ENCODE measurements around the gene EFNA4.
A peak's percentile ranks its signal among the peaks of the same experiment; 100 is the strongest.

Gene EFNA4

DNA sequence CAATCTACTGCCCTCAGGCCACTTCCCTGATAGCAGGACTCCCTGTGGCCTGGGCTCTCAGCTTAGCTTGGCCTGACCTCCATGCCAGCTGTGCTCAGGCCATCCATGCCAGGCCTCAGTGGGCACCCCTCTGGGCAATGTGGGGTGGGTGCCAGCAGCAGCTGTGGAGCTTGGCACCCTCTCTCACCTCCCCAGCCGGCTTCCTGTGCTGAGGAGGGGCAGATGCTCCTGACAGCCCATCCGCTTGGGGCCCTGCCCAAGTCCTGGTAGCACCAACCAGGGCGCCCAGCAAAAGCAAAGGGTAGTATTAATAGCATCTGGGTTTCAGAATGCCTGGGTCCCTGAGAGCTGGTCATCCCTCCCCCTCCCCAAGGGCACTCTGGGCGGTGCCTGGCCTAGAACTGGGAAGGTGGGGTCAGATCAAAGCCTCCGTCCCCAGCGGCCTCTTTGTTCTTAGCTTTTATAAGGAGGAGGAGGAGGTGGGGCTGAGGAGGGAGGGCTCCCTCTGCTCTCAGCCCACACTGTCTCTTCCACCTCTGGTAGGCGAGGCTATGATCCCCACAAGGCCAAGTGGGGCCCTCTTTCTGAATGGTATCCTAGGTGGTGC, 6.1 kb downstream of the EFNA4 start:
- TF ChIP-seq GATA3 (IDR thresholded peaks at IDR 0.05; ENCODE audit: low read depth, low read length): no peak
- no peak for TF ChIP-seq GATA2 (IDR thresholded peaks at IDR 0.05; ENCODE audit: low read depth, low read length)

DNA sequence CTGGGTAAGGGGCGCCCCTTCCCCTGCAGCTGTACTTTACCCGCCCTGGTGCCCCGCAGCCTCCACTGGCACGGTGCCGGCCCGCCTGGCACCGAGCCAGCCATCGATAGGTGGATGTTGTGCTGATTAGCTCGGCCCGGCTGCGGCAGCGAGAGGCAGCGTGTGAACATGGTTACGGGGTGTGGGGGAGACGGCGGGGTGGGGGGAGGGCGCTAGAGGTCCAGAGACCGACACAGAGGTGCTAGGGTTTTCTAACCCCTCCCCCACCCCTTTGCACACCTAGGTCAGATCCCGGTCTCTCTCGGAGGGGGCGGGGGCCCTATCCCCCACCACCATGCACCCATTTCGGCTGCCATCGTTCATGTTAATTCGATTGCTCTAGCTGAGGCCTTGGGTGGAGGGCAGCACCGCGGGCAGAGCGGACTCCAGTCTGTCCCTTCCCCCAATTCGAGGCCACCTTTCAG, 6.7 kb downstream of the EFNA4 start:
- TF ChIP-seq GATA3 (IDR thresholded peaks at IDR 0.05; ENCODE audit: low read depth, low read length): no peak
- no peak for TF ChIP-seq GATA2 (IDR thresholded peaks at IDR 0.05; ENCODE audit: low read depth, low read length)

GRCh38 chr1:155070721-155071569, 7.4 kb downstream of the EFNA4 start:
- TF ChIP-seq GATA2 (IDR thresholded peaks at IDR 0.05; ENCODE audit: low read depth, low read length) (peak; percentile 65; the same call in 1 of the 2 replicates), GATA3 (IDR thresholded peaks at IDR 0.05; ENCODE audit: low read depth, low read length) (no peak)

- TF ChIP-seq GATA3 (IDR thresholded peaks at IDR 0.05; ENCODE audit: low read depth, low read length) (no peak), GATA2 (IDR thresholded peaks at IDR 0.05; ENCODE audit: low read depth, low read length) (no peak)
These were observed 8.2 kb downstream of the EFNA4 start for GRCh38 chr1:155071701-155072100.

- TF ChIP-seq GATA3 (IDR thresholded peaks at IDR 0.05; ENCODE audit: low read depth, low read length): no peak
These were observed 9.2 kb downstream of the EFNA4 start for GRCh38 chr1:155072531-155073289.

DNA sequence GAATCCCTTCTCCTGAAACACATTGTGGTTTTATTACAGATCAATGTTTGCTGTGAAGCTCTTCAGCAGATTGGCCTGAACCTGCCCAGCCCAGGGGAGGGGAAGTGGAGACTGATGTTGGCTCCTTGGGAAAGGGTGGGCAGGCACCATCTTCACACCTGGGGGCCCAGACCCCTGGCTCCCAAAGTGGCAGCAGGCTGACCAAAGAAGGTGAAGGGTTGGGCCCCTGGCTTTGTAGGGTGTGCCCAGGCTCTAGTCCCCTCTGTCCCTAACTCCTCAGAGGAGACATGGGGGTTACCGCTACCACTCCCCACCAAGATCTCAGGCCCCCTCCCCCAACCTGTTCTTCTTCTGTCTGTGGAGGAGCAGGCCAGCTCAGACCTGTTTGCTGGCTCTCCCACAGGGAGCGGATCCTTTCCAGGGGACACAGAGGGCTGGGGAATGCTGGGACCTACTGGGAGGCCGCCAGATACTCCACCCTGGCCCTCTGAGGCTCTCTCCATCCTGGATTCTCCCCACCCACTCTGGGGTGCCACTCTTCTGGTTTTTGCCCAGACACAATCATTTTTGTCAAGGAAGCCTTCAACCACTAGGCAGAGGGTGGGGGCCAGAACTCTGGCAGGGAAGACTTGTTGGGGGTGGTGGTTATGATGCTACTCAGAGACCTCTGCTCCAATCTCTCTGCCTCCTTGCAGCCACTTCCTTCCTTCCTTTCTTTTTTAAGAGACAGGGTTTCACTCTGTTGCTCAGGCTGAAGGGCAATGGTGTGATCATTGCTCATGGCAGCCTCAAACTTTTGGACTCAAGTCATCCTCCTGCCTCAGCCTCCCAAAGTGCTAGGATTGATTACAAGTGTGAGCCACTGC, 10.1 kb downstream of the EFNA4 start:
- no peak for TF ChIP-seq GATA2 (IDR thresholded peaks at IDR 0.05; ENCODE audit: low read depth, low read length)
- TF ChIP-seq GATA3 (IDR thresholded peaks at IDR 0.05; ENCODE audit: low read depth, low read length): no peak

DNA sequence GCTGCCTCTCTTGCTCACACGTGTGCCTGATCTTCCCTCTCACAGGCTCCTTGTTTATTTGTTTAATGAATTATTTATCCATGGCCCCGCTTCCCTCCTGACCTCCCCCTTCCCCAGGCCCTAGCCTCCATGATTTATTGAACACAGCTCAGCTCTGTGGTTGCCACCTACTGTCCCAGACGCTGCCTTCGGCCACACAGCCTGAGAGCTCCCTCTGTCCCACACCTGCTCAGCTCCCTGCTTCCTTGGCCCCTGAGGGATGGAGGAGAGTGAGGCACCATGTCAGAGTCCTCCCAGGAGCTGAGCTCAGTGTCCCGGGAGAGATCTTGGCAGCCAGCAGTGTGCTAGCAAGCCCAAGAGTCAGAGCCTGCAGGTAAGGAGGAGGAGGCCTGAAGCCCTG, 12.0 kb downstream of the EFNA4 start:
- TF ChIP-seq GATA3 (IDR thresholded peaks at IDR 0.05; ENCODE audit: low read depth, low read length): no peak
- TF ChIP-seq GATA2 (IDR thresholded peaks at IDR 0.05; ENCODE audit: low read depth, low read length): no peak

- no peak for TF ChIP-seq GATA3 (IDR thresholded peaks at IDR 0.05; ENCODE audit: low read depth, low read length)
- TF ChIP-seq GATA2 (IDR thresholded peaks at IDR 0.05; ENCODE audit: low read depth, low read length): no peak
These were observed 12.8 kb downstream of the EFNA4 start for GRCh38 chr1:155076371-155076770.

DNA sequence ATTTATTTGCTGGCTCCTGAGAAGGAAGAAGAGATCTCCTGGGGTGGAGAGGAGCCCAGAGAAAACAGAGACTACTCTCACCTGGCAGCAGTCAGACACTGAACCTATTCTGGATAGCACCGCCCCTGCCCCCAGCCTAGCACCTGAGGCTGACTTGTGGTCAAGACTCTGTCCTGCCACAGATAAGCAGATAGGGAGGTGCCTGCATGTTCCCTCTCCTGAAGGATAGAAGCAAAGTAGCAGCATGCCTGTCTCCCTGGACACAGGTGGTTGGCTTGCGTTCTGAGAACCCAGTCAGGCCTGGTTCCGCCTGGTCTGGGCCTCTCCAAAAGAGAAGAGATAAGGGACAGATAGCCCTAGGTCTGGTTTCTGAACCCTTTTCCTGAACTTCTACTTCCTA, 13.8 kb downstream of the EFNA4 start:
- TF ChIP-seq GATA3 (IDR thresholded peaks at IDR 0.05; ENCODE audit: low read depth, low read length): no peak
- no peak for TF ChIP-seq GATA2 (IDR thresholded peaks at IDR 0.05; ENCODE audit: low read depth, low read length)

GRCh38 chr1:155077758-155078445, 14.4 kb downstream of the EFNA4 start:
- TF ChIP-seq GATA2 (IDR thresholded peaks at IDR 0.05; ENCODE audit: low read depth, low read length) (no peak), GATA3 (IDR thresholded peaks at IDR 0.05; ENCODE audit: low read depth, low read length) (no peak)

GRCh38 chr1:155078469-155079209, 15.1 kb downstream of the EFNA4 start, which contains the start of gene EFNA3:
Gene EFNA3 (plus strand): TSS chr1:155078837. CDS start chr1:155078942, 105 bp downstream.
- no peak for TF ChIP-seq GATA3 (IDR thresholded peaks at IDR 0.05; ENCODE audit: low read depth, low read length)
- TF ChIP-seq GATA2 (IDR thresholded peaks at IDR 0.05; ENCODE audit: low read depth, low read length): peak; percentile 96

- no peak for TF ChIP-seq GATA2 (IDR thresholded peaks at IDR 0.05; ENCODE audit: low read depth, low read length)
- no peak for TF ChIP-seq GATA3 (IDR thresholded peaks at IDR 0.05; ENCODE audit: low read depth, low read length)
These were observed 15.6 kb downstream of the EFNA4 start for GRCh38 chr1:155079210-155079486.
